Measurements from ENCODE around the gene PDXK. TPM values are rescaled to one million over a fixed set of nuclear protein-coding genes. Genes with fewer than 3 reads are reported as not detected.

Gene PDXK
- total RNA-seq, 6 experiments from 2014 or later: 154 to 160 (median 157) TPM

- H3K4me1 Mint-ChIP-seq (ENCODE audit: low read depth): peaks cover 35% of the 10 kb centered on the region
- no peak overlapping the region for H3K4me3 Mint-ChIP-seq
- H3K9me3 Mint-ChIP-seq: no peaks in the 10 kb centered on the region
- H3K27ac Mint-ChIP-seq: no peak overlapping the region
- peaks cover 15% of the 10 kb centered on the region for H3K36me3 Mint-ChIP-seq (ENCODE audit: low read depth)
- no peak for DNase-seq
- TF ChIP-seq, protein P1, sequence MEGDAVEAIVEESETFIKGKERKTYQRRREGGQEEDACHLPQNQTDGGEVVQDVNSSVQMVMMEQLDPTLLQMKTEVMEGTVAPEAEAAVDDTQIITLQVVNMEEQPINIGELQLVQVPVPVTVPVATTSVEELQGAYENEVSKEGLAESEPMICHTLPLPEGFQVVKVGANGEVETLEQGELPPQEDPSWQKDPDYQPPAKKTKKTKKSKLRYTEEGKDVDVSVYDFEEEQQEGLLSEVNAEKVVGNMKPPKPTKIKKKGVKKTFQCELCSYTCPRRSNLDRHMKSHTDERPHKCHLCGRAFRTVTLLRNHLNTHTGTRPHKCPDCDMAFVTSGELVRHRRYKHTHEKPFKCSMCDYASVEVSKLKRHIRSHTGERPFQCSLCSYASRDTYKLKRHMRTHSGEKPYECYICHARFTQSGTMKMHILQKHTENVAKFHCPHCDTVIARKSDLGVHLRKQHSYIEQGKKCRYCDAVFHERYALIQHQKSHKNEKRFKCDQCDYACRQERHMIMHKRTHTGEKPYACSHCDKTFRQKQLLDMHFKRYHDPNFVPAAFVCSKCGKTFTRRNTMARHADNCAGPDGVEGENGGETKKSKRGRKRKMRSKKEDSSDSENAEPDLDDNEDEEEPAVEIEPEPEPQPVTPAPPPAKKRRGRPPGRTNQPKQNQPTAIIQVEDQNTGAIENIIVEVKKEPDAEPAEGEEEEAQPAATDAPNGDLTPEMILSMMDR (IDR thresholded peaks at IDR 0.05): no peak
- H3K27me3 Mint-ChIP-seq (ENCODE audit: insufficient read depth): peaks cover 6% of the 10 kb centered on the region
Measured at GRCh38 chr21:43735236-43736091, 16.5 kb downstream of the PDXK start.

- peaks cover 15% of the 10 kb centered on the region for H3K36me3 Mint-ChIP-seq (ENCODE audit: low read depth)
- no peaks in the 10 kb centered on the region for H3K9me3 Mint-ChIP-seq
- no peak overlapping the region for H3K4me3 Mint-ChIP-seq
- peaks cover 34% of the 10 kb centered on the region for H3K4me1 Mint-ChIP-seq (ENCODE audit: low read depth)
- peaks cover 8% of the 10 kb centered on the region for H3K27me3 Mint-ChIP-seq (ENCODE audit: insufficient read depth)
- no peak overlapping the region for H3K27ac Mint-ChIP-seq
- TF ChIP-seq, protein P1 (IDR thresholded peaks at IDR 0.05): no peak
- DNase-seq: no peak
Measured at GRCh38 chr21:43736224-43736883, 17.4 kb downstream of the PDXK start.

- Mint-ChIP-seq H3K9me3 (no peaks in the 10 kb centered on the region), H3K36me3 (ENCODE audit: low read depth) (peaks cover 15% of the 10 kb centered on the region; the same call in 1 of the 2 replicates), H3K27ac (no peak overlapping the region), H3K4me1 (ENCODE audit: low read depth) (peaks cover 25% of the 10 kb centered on the region), H3K27me3 (ENCODE audit: insufficient read depth) (peaks cover 8% of the 10 kb centered on the region), H3K4me3 (no peak overlapping the region)
- TF ChIP-seq, protein P1 (IDR thresholded peaks at IDR 0.05): peak; percentile 12; the same call in 1 of the 2 replicates
- no peak for DNase-seq
Measured at GRCh38 chr21:43737158-43737950, 18.4 kb downstream of the PDXK start.

- peaks cover 3% of the 10 kb centered on the region; the same call in 1 of the 2 replicates for H3K27me3 Mint-ChIP-seq (ENCODE audit: insufficient read depth)
- TF ChIP-seq, protein P1 (IDR thresholded peaks at IDR 0.05): no peak
- H3K36me3 Mint-ChIP-seq (ENCODE audit: low read depth): peaks cover 22% of the 10 kb centered on the region
- peaks cover 9% of the 10 kb centered on the region for H3K4me1 Mint-ChIP-seq (ENCODE audit: low read depth)
- H3K9me3 Mint-ChIP-seq: no peaks in the 10 kb centered on the region
- H3K4me3 Mint-ChIP-seq: no peak overlapping the region
- DNase-seq: no peak
- H3K27ac Mint-ChIP-seq: no peak overlapping the region
Measured at GRCh38 chr21:43739621-43740435, 20.9 kb downstream of the PDXK start.

All from HFFc6 (cell line).